ENCODE measurements around the gene TBC1D14.
"Not testable (repeated sequence)": the region's sequence is repeated elsewhere in the genome, so short reads cannot be mapped to it uniquely, and the experiment has no call there.

The TBC1D14 gene

DNA sequence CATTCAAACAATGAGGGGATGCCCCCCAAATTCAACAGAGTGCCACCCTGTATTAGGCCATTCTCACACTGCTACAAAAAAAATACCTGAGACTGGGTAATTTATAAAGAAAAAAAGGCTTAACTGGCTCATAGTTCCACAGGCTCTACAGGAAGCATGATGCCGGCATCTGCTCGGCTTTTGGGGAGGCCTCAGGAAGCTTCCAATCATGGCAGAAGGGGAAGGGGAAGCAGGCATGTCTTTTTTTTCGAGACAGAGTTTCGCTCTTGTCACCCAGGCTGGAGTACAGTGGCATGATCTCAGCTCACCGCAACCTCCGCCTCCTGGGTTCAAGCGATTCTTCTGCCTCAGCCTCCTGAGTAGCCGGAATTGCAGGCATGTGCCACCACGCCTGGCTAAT is 18.7 kb upstream of the TBC1D14 start:
- DNase-seq = not testable (repeated sequence)

- DNase-seq = no peak
Measured at GRCh38 chr4:6891436-6892170, 18.0 kb upstream of the TBC1D14 start.

GRCh38 chr4:6892190-6892908 is 17.3 kb upstream of the TBC1D14 start:
- no peak for DNase-seq

GRCh38 chr4:6892909-6893202 is 16.8 kb upstream of the TBC1D14 start:
- DNase-seq = no peak

DNA sequence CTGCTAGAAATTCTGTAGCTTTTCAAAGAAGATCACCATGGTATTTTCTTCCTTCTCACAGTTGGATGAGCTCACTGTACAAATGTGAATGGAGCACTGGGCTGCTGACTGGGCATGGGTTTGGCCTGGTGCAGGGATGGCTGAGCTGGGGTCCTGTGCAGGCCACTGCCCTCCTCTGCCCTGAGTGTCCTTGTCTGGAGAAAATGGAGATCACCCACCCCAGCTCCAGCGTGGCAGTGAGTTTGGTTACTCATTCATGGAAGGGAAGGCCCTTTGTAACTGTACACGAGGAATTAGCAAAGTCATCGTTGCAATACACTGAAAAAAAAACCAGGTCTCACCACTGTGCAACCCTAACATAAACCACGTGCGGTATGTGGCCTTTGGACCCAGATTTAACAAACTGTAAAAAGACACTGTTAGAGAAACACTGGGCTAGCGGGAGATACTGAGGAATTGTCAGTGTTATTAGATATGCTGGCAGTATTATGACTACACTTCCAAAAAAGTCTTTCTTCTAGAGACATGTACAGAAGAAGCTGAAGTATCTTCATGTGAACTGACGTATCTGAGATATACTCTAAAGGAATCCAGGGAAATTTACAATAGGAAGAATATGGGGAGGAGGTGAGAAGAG is 16.1 kb upstream of the TBC1D14 start:
- DNase-seq = no peak

GRCh38 chr4:6894086-6894478 is 15.5 kb upstream of the TBC1D14 start:
- no peak for DNase-seq

- no peak for DNase-seq
Measured at GRCh38 chr4:6894528-6895498, 14.8 kb upstream of the TBC1D14 start.

- DNase-seq = no peak
Measured at GRCh38 chr4:6896035-6896434, 13.6 kb upstream of the TBC1D14 start.

DNA sequence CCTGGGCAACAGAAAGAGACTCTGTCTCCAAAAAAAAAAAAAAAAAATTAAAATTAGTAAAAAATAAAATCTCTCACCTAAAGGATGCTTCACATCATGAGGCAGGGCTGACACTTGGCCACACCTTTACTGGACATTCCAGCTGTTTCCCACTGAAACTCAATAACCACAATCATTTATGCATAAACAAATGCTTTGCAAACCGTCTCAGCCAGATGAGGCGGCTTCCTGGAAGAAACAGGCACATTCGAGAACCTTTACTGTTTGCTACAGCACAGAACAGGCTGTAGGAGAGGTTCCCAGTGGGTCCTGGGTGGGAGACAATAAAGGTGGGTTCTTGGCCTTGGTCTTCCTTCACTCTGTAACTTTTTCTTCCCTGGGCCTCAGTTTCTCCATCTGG is 10.9 kb upstream of the TBC1D14 start:
- DNase-seq = no peak

DNA sequence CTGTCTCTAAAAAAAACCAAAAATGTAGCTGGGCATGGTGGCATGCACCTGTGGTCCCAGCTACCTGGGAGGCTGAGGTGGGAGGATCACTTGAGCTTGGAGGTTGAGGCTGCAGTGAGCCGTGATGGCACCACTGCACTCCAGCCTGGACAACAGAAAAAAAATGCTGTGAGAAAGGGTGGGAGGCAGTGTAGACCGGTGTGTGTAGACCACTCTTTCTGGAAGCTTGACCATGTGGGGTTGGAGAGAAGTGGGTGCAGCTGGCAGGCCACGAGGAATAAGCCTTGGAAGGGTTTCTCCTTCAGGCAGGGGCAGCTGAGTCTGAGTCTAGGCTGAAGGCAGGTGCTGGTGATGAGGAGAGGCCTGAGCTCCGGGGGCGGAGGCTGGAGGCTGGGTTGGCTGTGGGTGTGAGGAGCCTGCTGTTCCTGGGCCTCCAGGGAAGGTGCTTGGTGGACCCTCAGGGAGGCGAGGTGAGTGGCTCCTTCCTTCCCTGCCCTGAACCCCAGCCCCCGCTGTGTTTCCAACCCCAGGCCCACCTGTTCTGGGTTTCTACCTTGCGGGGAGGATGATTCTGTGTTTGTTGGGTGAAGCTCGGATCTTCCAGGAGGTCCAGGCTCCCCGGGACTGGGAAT is 9.3 kb upstream of the TBC1D14 start:
- DNase-seq = no peak

- DNase-seq = no peak
Measured at GRCh38 chr4:6900956-6901355, 8.7 kb upstream of the TBC1D14 start.

GRCh38 chr4:6901669-6902317 is 7.8 kb upstream of the TBC1D14 start:
- no peak for DNase-seq

GRCh38 chr4:6902318-6903042 is 7.1 kb upstream of the TBC1D14 start:
- DNase-seq = no peak

DNA sequence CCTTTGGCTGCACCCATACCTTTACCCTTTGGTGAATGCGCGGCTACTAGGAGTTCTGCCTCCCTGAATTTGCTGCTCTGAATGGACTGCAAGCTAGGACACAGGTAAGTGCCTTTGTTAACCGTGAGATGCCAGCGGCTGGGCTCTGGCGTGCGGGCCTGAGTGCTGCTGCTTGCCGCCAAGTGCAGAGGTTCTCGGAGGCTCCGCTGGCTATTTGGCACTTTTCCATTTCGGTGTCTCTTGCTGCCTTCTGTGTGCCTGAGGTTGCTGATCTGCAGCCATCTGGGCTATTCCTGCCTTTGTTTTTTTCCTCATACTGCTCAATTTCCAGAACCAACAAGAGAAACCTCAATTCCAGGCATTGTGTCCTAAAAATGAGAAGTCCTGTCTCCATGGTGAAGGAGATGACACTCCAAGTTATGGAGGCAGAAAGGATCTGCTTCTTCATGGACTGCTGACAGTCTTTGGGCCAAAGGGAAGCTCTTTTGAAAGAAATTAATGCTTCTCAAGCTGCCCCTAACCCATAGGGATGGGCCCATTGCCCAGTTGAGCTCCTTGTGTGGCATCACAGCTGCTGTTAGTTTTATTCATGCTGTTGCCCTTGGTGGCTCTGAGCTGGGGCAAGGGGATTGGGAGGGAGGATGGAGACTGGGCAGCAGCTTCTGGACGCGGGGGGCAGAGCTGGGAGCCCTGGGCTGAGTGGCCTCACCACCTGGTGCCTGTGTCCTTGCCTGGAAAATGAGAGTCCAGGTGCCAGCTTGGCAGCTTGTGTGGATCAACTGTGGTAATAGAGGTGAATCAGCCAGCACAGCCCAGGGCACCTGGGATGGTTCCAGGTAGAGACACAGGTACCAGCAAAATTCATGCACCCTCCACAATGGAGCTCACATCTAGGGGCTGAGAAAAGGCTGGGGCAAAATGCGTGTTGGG is 3.8 kb upstream of the TBC1D14 start:
- no peak for DNase-seq

DNA sequence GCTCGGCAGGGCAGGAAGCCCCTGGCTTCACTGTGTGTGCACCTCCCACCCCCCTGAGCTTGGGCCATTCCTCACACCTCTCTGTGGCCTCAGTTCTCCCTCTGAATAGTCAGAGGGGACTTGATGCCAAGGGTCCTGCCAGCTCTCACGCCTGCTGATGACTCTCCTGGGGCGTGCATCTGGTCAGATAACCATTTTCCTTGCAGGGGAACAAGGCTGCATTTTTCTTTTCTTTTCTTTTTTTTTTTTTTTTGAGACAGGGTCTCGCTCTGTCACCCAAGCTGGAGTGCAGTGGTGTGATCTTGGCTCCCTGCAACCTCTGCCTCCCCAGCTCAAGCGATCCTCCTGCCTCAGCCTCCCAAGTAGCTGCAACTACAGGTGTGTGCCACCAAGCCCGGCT is 3.1 kb upstream of the TBC1D14 start:
- DNase-seq = not testable (repeated sequence)

DNA sequence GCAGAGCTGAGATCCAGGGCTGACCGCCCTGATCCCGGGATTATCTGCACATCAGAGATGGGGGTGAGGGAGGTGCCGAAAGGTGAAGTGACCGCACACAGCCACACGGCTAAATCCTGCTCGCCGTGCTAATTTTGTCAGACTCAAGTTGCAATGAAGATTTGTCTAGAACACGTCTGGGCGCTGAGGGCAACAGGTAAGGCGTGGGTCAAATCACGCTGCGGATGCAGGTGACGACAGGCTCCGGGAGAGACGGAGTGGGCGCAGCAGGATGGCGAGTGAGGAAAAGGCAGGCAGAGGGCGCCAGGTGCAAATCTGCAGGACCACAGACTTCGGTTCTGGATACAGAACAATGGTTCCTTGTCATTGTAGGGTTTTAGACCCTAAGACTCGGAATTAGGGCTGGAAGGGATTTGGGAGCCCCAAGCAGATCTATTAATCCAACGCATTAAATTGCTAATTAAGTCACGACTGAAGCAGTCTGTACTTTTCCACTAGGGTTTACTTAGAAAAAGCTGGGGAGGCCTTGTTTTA is 1.9 kb upstream of the TBC1D14 start:
- DNase-seq = peak in 1 of 2 experiments; percentile 8

DNA sequence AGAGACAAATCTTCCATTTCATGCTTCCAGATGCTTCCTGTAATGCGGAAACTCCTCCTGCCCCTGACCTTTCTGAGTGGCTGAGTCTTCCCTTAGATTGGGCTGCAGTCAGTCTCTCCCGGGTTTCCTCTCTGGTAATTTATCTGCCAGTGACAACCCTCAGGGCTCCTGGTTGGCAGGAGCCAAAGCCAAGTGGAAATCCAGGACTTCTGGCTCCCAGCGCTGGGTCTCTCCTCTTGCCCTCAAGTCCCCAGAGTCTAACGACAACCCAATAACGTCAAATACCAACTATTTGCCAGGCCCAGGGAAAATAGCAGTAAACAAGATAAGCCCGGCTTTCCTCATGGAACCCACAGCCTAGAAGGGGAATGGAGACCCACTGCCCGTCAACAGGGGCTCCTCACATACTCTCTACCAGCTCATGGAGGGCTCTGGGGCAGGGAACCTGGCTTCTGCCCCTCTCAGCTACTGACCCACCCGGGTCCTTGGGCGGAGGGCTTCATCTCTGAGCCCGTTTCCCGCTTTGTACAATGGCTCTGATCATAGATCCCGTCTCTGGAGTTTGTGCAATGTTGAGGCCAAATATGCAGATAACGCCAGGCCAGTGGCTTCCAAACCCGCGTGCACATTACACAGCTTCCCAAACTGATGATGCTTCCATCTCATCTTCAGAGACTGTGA is 1.1 kb upstream of the TBC1D14 start:
- no peak for DNase-seq

DNA sequence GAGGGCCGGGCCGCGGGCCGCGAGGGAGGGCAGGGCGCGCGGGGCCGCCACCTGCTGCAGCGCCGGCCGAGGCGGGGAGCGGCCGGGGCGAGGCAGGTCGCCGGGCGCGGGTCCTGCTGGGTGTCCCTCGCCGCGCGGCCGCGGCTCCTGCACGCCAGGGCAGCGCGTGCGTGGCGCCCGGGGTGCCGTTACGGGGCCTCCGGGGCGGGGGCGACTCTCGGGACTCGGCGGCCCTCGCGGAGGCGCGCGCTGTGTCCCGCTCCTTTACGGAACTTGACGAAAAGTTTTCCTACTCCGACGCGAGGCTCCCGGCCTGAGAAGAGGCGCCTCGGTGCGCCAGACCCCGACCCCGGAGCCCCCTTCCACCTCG is 329 bp downstream of the TBC1D14 start:
- no peak for DNase-seq

DNA sequence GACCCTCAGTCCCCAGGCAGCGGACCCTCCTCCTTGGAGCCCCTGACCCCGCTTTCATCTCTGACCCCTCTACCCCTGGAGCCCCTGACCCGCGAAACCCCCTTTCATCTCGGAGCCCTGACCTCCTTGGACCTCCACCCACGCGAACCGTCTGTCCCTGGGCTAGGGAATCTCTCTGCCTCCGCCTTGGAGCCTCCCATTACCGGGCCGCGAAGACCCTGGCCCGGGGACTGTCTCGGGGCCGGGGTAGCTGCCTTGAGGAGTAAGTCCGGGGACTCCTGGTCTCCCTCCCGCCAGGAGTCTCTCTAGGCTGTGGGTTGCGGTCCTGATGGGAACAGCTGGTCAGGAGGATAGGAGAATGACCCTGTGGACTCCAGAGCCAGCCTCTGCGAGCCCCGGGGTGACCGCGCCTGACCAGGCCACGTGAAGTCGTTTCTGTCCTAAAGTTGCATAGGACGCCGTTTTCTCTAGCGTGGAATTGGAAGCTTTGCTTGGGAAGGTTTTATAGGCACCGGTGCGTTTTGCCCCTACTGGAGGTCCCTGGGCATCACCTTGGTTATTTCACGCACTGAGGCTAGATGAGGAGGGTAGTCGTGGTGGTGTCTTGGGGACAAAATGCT is 824 bp downstream of the TBC1D14 start:
- DNase-seq = no peak

Data from NCI-H1930 (cell line).